GM12864 (cell line): ENCODE measurements around the gene SLC6A1.

Experiments used
- DNase-seq: peaks from one replicate; pipeline ENCODE4 v3.0.0-alpha.2; 2011; ENCODE audit warnings: low read depth
- H3K4me3 ChIP-seq: 2 replicates; pipeline ENCODE4 v1.5.1; 2011; ENCODE audit warnings: mild to moderate bottlenecking, low read depth, low read length, control low read depth
- TF ChIP-seq, protein P1 (sequence below): IDR thresholded peaks from 2 replicates; pipeline ENCODE4 v1.5.1; 2011; ENCODE audit warnings: low read depth, mild to moderate bottlenecking, moderate library complexity, low read length, control low read depth, inconsistent platforms; ENCODE audit errors: missing control alignments

Gene SLC6A1

DNA sequence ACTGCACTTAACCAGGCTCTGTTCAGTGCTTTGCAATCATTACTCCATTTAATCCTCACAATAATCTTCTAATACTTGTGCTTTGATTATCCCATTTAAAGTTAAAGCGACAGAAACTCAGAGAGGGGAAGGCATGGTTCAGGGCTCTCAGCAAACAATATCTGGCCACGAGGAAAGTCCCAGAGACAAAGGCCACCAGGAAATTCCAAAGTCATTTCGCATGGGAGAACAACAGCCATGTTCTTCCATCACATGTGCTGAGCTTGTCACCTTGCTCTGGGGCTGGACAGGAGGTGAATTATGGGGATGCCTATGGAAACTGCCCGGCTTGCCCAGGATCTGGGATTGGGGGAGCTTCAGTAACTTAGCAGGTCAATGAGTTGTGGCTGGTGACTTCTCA is 95.5 kb downstream of the SLC6A1 start:
- DNase-seq = no peak
- no peak overlapping the region for H3K4me3 ChIP-seq
- TF ChIP-seq, protein P1, sequence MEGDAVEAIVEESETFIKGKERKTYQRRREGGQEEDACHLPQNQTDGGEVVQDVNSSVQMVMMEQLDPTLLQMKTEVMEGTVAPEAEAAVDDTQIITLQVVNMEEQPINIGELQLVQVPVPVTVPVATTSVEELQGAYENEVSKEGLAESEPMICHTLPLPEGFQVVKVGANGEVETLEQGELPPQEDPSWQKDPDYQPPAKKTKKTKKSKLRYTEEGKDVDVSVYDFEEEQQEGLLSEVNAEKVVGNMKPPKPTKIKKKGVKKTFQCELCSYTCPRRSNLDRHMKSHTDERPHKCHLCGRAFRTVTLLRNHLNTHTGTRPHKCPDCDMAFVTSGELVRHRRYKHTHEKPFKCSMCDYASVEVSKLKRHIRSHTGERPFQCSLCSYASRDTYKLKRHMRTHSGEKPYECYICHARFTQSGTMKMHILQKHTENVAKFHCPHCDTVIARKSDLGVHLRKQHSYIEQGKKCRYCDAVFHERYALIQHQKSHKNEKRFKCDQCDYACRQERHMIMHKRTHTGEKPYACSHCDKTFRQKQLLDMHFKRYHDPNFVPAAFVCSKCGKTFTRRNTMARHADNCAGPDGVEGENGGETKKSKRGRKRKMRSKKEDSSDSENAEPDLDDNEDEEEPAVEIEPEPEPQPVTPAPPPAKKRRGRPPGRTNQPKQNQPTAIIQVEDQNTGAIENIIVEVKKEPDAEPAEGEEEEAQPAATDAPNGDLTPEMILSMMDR = no peak

DNA sequence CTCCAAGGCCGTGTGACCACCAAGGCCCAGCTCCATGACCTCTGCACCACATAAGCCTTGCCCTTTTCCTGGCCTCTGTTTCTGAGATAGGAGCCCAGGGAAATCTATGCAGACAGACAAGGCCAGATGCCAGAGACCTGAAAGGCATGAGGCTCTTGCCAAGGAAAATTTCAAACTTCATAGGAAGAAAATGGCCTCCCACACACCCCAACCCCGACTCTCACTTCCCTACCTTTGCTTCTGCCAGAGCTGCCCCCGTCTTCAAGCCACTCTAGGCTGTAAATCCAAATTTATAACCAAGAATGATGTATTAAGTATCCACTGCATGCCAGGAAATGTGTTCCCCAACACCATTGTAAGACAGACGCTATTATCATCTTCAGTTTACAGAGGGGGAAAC is 96.3 kb downstream of the SLC6A1 start:
- TF ChIP-seq, protein P1 = no peak
- H3K4me3 ChIP-seq = no peak overlapping the region
- DNase-seq = no peak
